CD4-positive, alpha-beta T cell (primary cell): ENCODE measurements around the gene CYP27B1. TPM values are rescaled to one million over a fixed set of nuclear protein-coding genes. Genes with fewer than 3 reads are reported as not detected.

ENCODE experiments used
- ATAC-seq: fragments of 200-7000 bp; cut with Tn5 transposase; one replicate; pipeline ENCODE4 v1.10.0; 2022; ENCODE audit warnings: mild to moderate bottlenecking; ENCODE audit not compliant: poor library complexity
- CTCF ChIA-PET: fragments of 350-600 bp; sonication (Branson Sonifier 250); formaldehyde crosslinking; loops from one replicate; lab custom pipeline; 2021; ENCODE audit warnings: antibody characterized with exemption, inconsistent platforms; lab: Charles Lee
- POLR2A ChIA-PET: fragments of 350-600 bp; sonication (Branson Sonifier 250); formaldehyde crosslinking; loops from one replicate; lab custom pipeline; 2021; ENCODE audit warnings: antibody characterized with exemption, inconsistent platforms; lab: Charles Lee
- DNase-seq, 14 experiments: peaks; one replicate each; pipeline ENCODE4 v3.0.0-alpha.2; 2013 to 2020; ENCODE audit warnings: mixed read lengths in 2 of 14
- H3K27ac ChIP-seq, 2 donors: one replicate each; pipeline versions ENCODE4 v1.5.1 to v1.7.0; 2013; ENCODE audit warnings: low read length in 2 of 2, low read depth in 1 of 2, mild to moderate bottlenecking in 1 of 2
- H3K27me3 ChIP-seq, 2 experiments: 1 replicate in 1 of 2; 2 replicates in 1 of 2; pipeline versions ENCODE4 v1.6.1 to v1.7.0; 2013; ENCODE audit warnings: low read length in 2 of 2, control low read depth in 1 of 2, mild to moderate bottlenecking in 1 of 2, moderate library complexity in 1 of 2; ENCODE audit not compliant: insufficient read depth in 2 of 2, control insufficient read depth in 1 of 2
- H3K36me3 ChIP-seq: one replicate; pipeline ENCODE4 v1.6.1; 2013; ENCODE audit warnings: low read length, control low read depth; ENCODE audit not compliant: insufficient read depth
- H3K4me1 ChIP-seq: one replicate; pipeline ENCODE4 v1.6.1; 2013; ENCODE audit warnings: low read length, control low read depth; ENCODE audit not compliant: insufficient read depth
- H3K4me3 ChIP-seq: one replicate; pipeline ENCODE4 v1.5.1; 2013; ENCODE audit warnings: mild to moderate bottlenecking, low read length, moderate library complexity
- H3K9me3 ChIP-seq, 2 experiments: 1 replicate in 1 of 2; 2 replicates in 1 of 2; pipeline versions ENCODE4 v1.6.1 to v1.7.0; 2013; ENCODE audit warnings: low read length in 2 of 2, mild to moderate bottlenecking in 2 of 2, control low read depth in 1 of 2, moderate library complexity in 1 of 2; ENCODE audit not compliant: control insufficient read depth in 1 of 2, insufficient read depth in 1 of 2
- H3K27ac Mint-ChIP-seq: one replicate; pipeline ENCODE4 v1.8.0; 2020; ENCODE audit warnings: mixed read lengths
- H3K27me3 Mint-ChIP-seq: one replicate; pipeline ENCODE4 v1.8.0; 2021; ENCODE audit warnings: mixed read lengths
- H3K36me3 Mint-ChIP-seq: one replicate; pipeline ENCODE4 v1.8.0; 2021; ENCODE audit warnings: low read depth, mixed read lengths
- H3K4me1 Mint-ChIP-seq: one replicate; pipeline ENCODE4 v1.8.0; 2021; ENCODE audit warnings: low read depth, mixed read lengths
- H3K4me3 Mint-ChIP-seq: one replicate; pipeline ENCODE4 v1.8.0; 2020; ENCODE audit warnings: mild to moderate bottlenecking, mixed read lengths
- H3K9me3 Mint-ChIP-seq: one replicate; pipeline ENCODE4 v1.8.0; 2020; ENCODE audit warnings: mixed read lengths
- CTCF ChIP-seq: fragments of 200-600 bp; IDR thresholded peaks from one replicate; pipeline ENCODE4 v1.8.0; 2022; ENCODE audit warnings: antibody characterized with exemption, mild to moderate bottlenecking
- intact Hi-C, 2 experiments: fragments of 100-400 bp; cut with DNase I in 1 of 2; cut with micrococcal nuclease in 1 of 2; formaldehyde crosslinking; loops; one replicate each; pipeline versions ENCODE4 v1.15.1 to v1.9.0; 2023 to 2025; cut with DNase I, micrococcal nuclease
- total RNA-seq, 174 experiments: library from RNA in 2 of 174; stranded (reverse) in 2 of 174; gene quantifications; one replicate each; pipeline ENCODE4 v1.2.3 and lab custom pipeline; 2021 to 2026

The CYP27B1 gene
- total RNA-seq, 2 experiments from 2014 or later = 1.0 to 1.4 TPM

DNA sequence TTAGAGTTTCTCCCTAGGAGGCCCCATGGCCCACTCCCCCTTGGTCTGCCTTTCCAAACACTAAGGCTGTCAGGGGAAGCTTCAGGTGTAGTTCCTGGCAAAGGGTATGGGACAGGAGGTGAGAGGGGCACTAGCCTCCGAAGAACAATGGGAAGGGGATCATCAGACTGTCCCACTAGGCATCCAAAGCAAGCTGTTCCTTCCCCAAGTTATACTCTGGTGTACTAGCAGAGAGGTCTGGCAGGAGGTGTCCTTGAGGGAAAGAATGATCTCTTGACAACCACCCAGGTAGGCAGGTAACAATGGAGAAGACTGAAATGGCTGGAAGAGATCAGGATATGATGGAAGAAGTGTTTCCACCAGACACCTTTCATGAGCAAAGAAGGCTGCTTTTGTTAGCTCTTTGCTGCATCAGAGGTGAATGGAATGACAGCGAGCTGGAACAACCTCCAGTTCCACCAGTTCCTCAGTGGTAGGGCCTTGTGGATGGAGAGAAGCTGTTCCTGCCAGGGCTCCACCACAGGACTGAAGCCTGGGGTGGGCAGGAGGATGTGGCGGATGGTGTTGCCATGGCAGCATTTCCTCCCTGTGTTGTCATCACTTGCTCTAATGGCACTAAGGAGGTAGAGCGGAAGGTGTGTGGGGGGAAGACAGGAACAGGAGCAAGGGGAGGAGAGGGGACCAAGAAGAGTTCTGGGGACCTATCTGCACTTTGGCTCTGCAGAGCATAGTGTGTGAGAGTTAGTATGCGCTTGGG is 26.0 kb downstream of the CYP27B1 start:
- no peaks in the 10 kb centered on the region for H3K9me3 Mint-ChIP-seq

DNA sequence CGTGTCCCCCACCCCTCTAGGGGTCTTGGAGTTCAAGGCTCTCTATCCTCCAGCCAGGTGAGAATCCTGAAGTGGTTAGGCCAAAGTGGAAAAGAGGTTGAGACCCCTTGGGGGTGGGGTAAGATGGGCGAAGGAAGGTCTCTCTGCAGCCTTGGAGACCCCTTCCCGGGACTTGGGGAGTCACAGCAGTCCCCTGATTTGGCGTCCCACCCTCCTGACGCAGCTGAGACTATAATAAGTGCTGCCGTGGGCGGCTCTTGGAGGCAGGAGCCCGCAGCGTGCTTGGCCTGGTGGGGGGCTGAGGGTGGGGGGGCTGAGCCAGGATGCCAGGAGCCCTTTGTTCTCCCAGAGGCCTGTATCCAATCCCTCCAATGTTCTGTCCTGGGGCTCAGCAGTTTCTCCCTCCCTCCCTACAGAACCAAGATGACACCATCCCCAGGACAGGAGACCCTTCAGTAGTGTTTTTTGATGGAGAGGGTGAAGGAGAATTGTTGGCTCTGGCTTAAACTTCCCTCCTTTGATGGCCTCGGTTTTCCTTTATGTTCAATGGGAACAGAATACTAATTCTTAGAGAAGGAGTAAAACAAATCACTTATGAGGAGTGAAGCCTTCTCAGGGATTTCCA is 26.9 kb downstream of the CYP27B1 start:
- peaks cover 44% of the 10 kb centered on the region for H3K36me3 ChIP-seq
- Mint-ChIP-seq H3K27me3 (no peaks in the 10 kb centered on the region), H3K36me3 (peaks cover 50% of the 10 kb centered on the region), H3K27ac (peak overlapping the region; percentile 94), H3K4me3 (peak overlapping the region; percentile 50), H3K9me3 (no peaks in the 10 kb centered on the region), H3K4me1 (peaks cover 64% of the 10 kb centered on the region)
- H3K9me3 ChIP-seq = no peaks in the 10 kb centered on the region
- peak overlapping the region; percentile 83 to 93 for H3K27ac ChIP-seq
- H3K4me1 ChIP-seq = peaks cover 68% of the 10 kb centered on the region
- no peak for ATAC-seq
- DNase-seq = no peak
- H3K4me3 ChIP-seq = peak overlapping the region; percentile 95
- no peak for TF ChIP-seq CTCF
- intact Hi-C loops = loop anchor here (2.0 to 5.0 kb wide), 4 partner anchors 21 to 113 kb away; partner anchors contain the start of gene OS9 (in 1 of the 2)
- POLR2A ChIA-PET = interaction anchor here (0.8 to 2.6 kb wide), 7 partner anchors 15 to 281 kb away, joined by 3 to 26 read pairs (median 7); partner anchors contain the start of genes DDIT3, GLI1, MARCHF9 and OS9
- CTCF ChIA-PET = interaction anchor here (1.7 kb wide), 1 partner anchor 107 kb away, joined by 3 read pairs; the partner anchor contains the start of gene B4GALNT1
- H3K27me3 ChIP-seq = no peaks in the 10 kb centered on the region

More for the DNA sequence above, 26.0 kb downstream of the CYP27B1 start:
- TF ChIP-seq CTCF = no peak
- CTCF ChIA-PET = interaction anchor here (1.2 to 2.3 kb wide), 5 partner anchors 15 to 282 kb away, joined by 3 to 12 read pairs (median 6); partner anchors contain the start of genes B4GALNT1, GLI1 and MARCHF9
- Histone ChIP-seq H3K27me3 (no peaks in the 10 kb centered on the region), H3K27ac (peak overlapping the region; percentile 83 to 93), H3K4me1 (peaks cover 73% of the 10 kb centered on the region), H3K9me3 (no peaks in the 10 kb centered on the region), H3K4me3 (peak overlapping the region; percentile 95), H3K36me3 (peaks cover 36% of the 10 kb centered on the region)
- H3K27me3 Mint-ChIP-seq = no peaks in the 10 kb centered on the region
- peaks cover 43% of the 10 kb centered on the region for H3K36me3 Mint-ChIP-seq
- DNase-seq (peak; percentile 57 to 96 (median 76)), ATAC-seq (peak; percentile 64)
- peak overlapping the region; percentile 88 for H3K4me3 Mint-ChIP-seq
- H3K4me1 Mint-ChIP-seq = peaks cover 64% of the 10 kb centered on the region
- intact Hi-C loops = loop anchor here in 1 of 2 experiments (1.0 to 5.0 kb wide), 3 partner anchors 11 to 114 kb away; partner anchors contain the start of genes CDK4 and OS9
- H3K27ac Mint-ChIP-seq = peak overlapping the region; percentile 94
- POLR2A ChIA-PET = interaction anchor here (0.8 to 2.6 kb wide), 19 partner anchors 9 to 282 kb away, joined by 3 to 26 read pairs (median 4); partner anchors contain the start of genes ATP23, B4GALNT1, CDK4 and DDIT3

DNA sequence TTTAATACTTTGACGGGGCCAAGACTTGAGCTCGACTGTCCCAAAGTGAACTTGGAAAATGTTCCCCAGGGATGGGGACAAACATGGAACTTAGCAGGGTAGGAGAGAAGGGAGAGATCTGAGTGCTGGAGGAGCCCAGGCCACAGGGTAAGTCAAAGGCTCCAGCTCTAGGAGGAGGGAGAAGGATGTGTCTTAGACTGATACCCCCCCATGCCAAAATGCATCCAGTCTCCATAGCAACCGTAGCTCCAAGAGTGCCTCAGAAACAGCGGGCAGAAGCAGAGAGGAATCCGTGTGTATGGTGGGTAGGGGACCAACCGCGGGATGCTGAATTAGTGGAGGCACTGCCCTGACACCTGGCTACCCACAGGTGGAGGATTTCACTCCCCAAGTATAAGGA is 27.5 kb downstream of the CYP27B1 start:
- no peaks in the 10 kb centered on the region for H3K9me3 ChIP-seq
- POLR2A ChIA-PET = interaction anchor here (0.8 kb wide), 1 partner anchor 19 kb away, joined by 3 read pairs; no protein-coding TSS in a partner anchor
- no peaks in the 10 kb centered on the region for H3K9me3 Mint-ChIP-seq
- H3K27me3 ChIP-seq = no peaks in the 10 kb centered on the region
- H3K27me3 Mint-ChIP-seq = no peaks in the 10 kb centered on the region
- H3K4me1 ChIP-seq = peaks cover 64% of the 10 kb centered on the region
- H3K27ac Mint-ChIP-seq = peak overlapping the region; percentile 94
- peaks cover 50% of the 10 kb centered on the region for H3K36me3 ChIP-seq
- TF ChIP-seq CTCF = no peak
- peaks cover 64% of the 10 kb centered on the region for H3K4me1 Mint-ChIP-seq
- peak overlapping the region; percentile 50 for H3K4me3 Mint-ChIP-seq
- CTCF ChIA-PET = no interaction called here
- intact Hi-C loops = loop anchor here in 1 of 2 experiments (2.0 to 5.0 kb wide), 2 partner anchors 21 to 42 kb away; no protein-coding TSS in a partner anchor
- no peak overlapping the region for H3K4me3 ChIP-seq
- DNase-seq (no peak), ATAC-seq (no peak)
- H3K27ac ChIP-seq = peak overlapping the region in 1 of 2 donors; percentile 83
- H3K36me3 Mint-ChIP-seq = peaks cover 50% of the 10 kb centered on the region
